Neuron (in vitro differentiated cells): ENCODE results near the gene ZNF324B.

ENCODE experiments used
- H2AFZ ChIP-seq: one replicate; pipeline ENCODE4 v1.6.1; 2013; ENCODE audit warnings: low read depth, mild to moderate bottlenecking, inconsistent platforms, low read length, moderate library complexity
- H3K27me3 ChIP-seq: one replicate; pipeline ENCODE4 v1.6.1; 2013; ENCODE audit warnings: low read length; ENCODE audit not compliant: insufficient read depth
- H3K36me3 ChIP-seq: one replicate; pipeline ENCODE4 v1.6.1; 2013; ENCODE audit warnings: low read length; ENCODE audit not compliant: insufficient read depth
- H3K4me1 ChIP-seq: one replicate; pipeline ENCODE4 v1.6.1; 2013; ENCODE audit warnings: low read length; ENCODE audit not compliant: insufficient read depth
- H3K4me3 ChIP-seq: 2 replicates; pipeline ENCODE4 v1.5.1; 2013; ENCODE audit warnings: mild to moderate bottlenecking, low read length, moderate library complexity
- H3K9me3 ChIP-seq: one replicate; pipeline ENCODE4 v1.6.1; 2013; ENCODE audit warnings: low read length

ZNF324B gene

DNA sequence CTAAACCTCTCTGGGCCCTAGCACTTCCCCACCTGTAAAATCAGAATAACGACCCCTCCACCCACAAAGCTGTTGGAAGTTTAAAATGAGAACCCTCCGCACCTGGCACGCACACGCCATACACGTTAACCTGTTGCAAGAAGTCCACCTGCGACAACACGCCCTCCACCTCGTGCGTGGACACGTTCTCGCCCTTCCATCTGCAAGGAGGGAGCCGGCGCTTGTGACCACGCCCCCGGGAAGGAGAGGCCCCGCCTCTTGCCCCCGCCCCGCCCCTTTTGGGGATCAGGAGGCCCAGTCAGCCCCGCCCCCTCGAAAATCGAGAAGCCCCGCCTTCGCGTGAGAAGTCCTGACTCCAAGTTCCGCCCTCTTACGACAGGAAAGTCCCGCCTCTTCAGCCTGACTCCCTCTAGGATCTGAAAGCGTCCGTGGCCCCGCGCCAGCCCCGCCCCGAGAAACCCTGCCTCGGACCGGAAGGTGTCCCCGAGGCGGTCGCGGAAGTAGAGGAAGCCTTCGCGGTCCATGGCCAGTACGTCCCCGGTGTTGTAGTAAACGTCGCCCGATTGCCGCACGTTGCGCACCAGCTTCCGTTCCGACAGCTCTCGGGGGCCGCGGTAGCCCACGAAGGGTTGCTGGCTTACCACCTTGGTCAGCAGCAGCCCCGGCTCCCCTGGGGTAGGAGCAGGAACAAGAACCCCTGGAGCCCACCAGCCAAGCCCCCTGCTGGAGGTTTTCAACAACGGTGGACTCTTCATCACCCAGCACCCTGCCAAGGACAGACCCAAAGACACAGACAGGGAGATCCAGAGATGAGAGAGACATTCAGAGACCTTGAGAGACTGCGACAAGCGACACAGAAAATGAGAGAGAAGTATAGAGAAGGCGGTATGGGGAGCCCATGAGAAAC, 47.9 kb downstream of the ZNF324B start:
- H3K9me3 ChIP-seq, result no peaks in the 10 kb centered on the region
- peak overlapping the region; percentile 51 for H3K4me3 ChIP-seq
- peak overlapping the region; percentile 42 for H2AFZ ChIP-seq
- peaks cover 12% of the 10 kb centered on the region for H3K4me1 ChIP-seq
- no peaks in the 10 kb centered on the region for H3K27me3 ChIP-seq
- no peaks in the 10 kb centered on the region for H3K36me3 ChIP-seq

DNA sequence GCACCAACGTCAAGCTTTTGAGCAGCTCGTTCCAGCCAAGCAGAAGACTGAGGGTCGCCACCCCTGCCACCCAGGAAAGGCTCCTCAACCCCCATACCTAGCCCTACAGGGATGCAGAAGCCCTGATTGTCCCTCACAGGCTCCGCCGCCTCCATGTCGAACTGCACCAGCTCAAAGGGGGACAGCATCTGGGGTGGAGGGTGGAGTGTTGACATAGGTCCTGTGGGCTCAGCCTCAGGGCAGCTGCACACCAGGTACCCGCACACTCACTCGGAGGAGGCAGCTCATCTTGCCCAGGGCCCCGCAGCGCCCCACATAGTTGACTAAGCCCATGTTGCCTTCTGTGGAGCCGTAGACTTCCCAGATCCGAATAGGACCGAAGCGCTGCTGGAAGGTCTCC, 48.8 kb downstream of the ZNF324B start:
- no peaks in the 10 kb centered on the region for H3K9me3 ChIP-seq
- H3K4me3 ChIP-seq, result peak overlapping the region; percentile 51
- H2AFZ ChIP-seq, result no peak overlapping the region

More for the DNA sequence above, 48.8 kb downstream of the ZNF324B start:
- peaks cover 12% of the 10 kb centered on the region for H3K4me1 ChIP-seq
- no peaks in the 10 kb centered on the region for H3K27me3 ChIP-seq
- H3K36me3 ChIP-seq, result no peaks in the 10 kb centered on the region
